A549 (cell line): ENCODE results near the gene DCLK3. TPM values are rescaled to one million over a fixed set of nuclear protein-coding genes. Genes with fewer than 3 reads are reported as not detected.

ENCODE experiments used
- ATAC-seq, 2 experiments: fragments of 200-7000 bp in 1 of 2; fragments of >200 bp in 1 of 2; cut with Nextera tagmentation in 1 of 2; cut with Tn5 transposase in 1 of 2; 3 replicates each; pipeline versions ENCODE4 v1.8.0 to v1.9.1; 2018 to 2020; ENCODE audit warnings: mild to moderate bottlenecking in 1 of 2, moderate library complexity in 1 of 2
- CTCF ChIA-PET: fragments of 300-600 bp; sonication (Branson Sonifier 250); formaldehyde crosslinking; extraction: SDS; loops from one replicate; lab custom pipeline; 2021; ENCODE audit warnings: antibody characterized with exemption, inconsistent platforms; lab: Yijun Ruan, JAX
- POLR2A ChIA-PET: fragments of 350-600 bp; formaldehyde crosslinking; extraction: SDS; loops from one replicate; lab custom pipeline; 2021; ENCODE audit warnings: antibody characterized with exemption, inconsistent platforms; lab: Yijun Ruan, JAX
- DNase-seq, 2 experiments: peaks; one replicate each; pipeline versions ENCODE4 v3.0.0 to v3.0.0-alpha.2; 2011 to 2016; ENCODE audit warnings: low read depth in 1 of 2, low spot score in 1 of 2
- FAIRE-seq: peaks from 2 replicates; lab custom pipeline; 2011; peaks lifted over from hg19 to GRCh38; lab: Jason Lieb, UNC
- H3K27ac ChIP-seq, 2 experiments: fragments of >200 bp; sonication (Bioruptor Twin); formaldehyde crosslinking; 3 replicates each; pipeline ENCODE4 v1.5.1; 2016 to 2017
- H3K4me1 ChIP-seq: fragments of >200 bp; sonication (Bioruptor Twin); formaldehyde crosslinking; 3 replicates; pipeline ENCODE4 v1.6.1; 2016
- H3K4me2 ChIP-seq: fragments of >200 bp; sonication (Bioruptor Twin); formaldehyde crosslinking; 3 replicates; pipeline ENCODE4 v1.6.1; 2016
- H3K4me3 ChIP-seq: fragments of >200 bp; sonication (Bioruptor Twin); formaldehyde crosslinking; 3 replicates; pipeline ENCODE4 v1.5.1; 2016
- H3K9me3 ChIP-seq: fragments of >200 bp; sonication (Bioruptor Twin); formaldehyde crosslinking; 3 replicates; pipeline ENCODE4 v1.6.1; 2016
- CEBPB ChIP-seq, 2 experiments: fragments of >200 bp in 1 of 2; sonication (Bioruptor Twin) in 1 of 2; formaldehyde crosslinking in 1 of 2; IDR thresholded peaks; 2 replicates each; pipeline ENCODE4 v1.6.1; 2012 to 2016
- CTCF ChIP-seq: fragments of >200 bp; sonication (Bioruptor Twin); formaldehyde crosslinking; IDR thresholded peaks from 3 replicates; pipeline ENCODE4 v1.5.1; 2016
- E2F6 ChIP-seq: IDR thresholded peaks from 2 replicates; pipeline ENCODE4 v1.6.1; 2012; ENCODE audit warnings: low read depth, borderline replicate concordance
- ESRRA ChIP-seq: fragments of 150-350 bp; IDR thresholded peaks from 2 replicates; pipeline ENCODE4 v1.6.1; 2014; ENCODE audit warnings: mild to moderate bottlenecking, low read length, borderline replicate concordance
- GATA3 ChIP-seq: IDR thresholded peaks from 2 replicates; pipeline ENCODE4 v1.6.1; 2012; ENCODE audit warnings: borderline replicate concordance
- HDAC2 ChIP-seq: fragments of 200-600 bp; sonication (generic); IDR thresholded peaks from 2 replicates; pipeline ENCODE4 v1.6.1; 2016
- HES2 ChIP-seq: fragments of >200 bp; sonication (Bioruptor Twin); formaldehyde crosslinking; IDR thresholded peaks from 2 replicates; pipeline ENCODE4 v1.6.1; 2016
- JUNB ChIP-seq: fragments of >200 bp; sonication (Bioruptor Twin); formaldehyde crosslinking; IDR thresholded peaks from 2 replicates; pipeline ENCODE4 v1.6.1; 2016
- MAFK ChIP-seq: fragments of 450-650 bp; IDR thresholded peaks from 2 replicates; pipeline ENCODE4 v1.6.1; 2014; ENCODE audit not compliant: partially characterized antibody
- NFE2L2 ChIP-seq: fragments of 150-350 bp; conservative IDR thresholded peaks from 2 replicates; pipeline ENCODE4 v1.6.1; 2014; ENCODE audit warnings: low read length
- NPAS2 ChIP-seq: fragments of 250-450 bp; sonication (Bioruptor Pico); IDR thresholded peaks from 2 replicates; pipeline ENCODE4 v1.8.0; 2022; ENCODE audit warnings: mild to moderate bottlenecking, moderate library complexity, borderline replicate concordance
- PHF8 ChIP-seq: fragments of 200-600 bp; sonication (generic); IDR thresholded peaks from 2 replicates; pipeline ENCODE4 v1.6.1; 2016; ENCODE audit warnings: low read depth, mild to moderate bottlenecking, antibody characterized with exemption, moderate library complexity, borderline replicate concordance
- POLR2AphosphoS2 ChIP-seq: conservative IDR thresholded peaks from 2 replicates; pipeline ENCODE4 v1.6.1; 2012; ENCODE audit warnings: low read length, improper control_type of control experiment, inconsistent platforms
- RAD21 ChIP-seq, 2 experiments: fragments of >200 bp in 1 of 2; sonication (Bioruptor Twin) in 1 of 2; formaldehyde crosslinking in 1 of 2; IDR thresholded peaks in 1 of 2; conservative IDR thresholded peaks in 1 of 2; 2 replicates in 1 of 2; 3 replicates in 1 of 2; pipeline ENCODE4 v1.6.1; 2012 to 2018; ENCODE audit warnings: inconsistent platforms in 1 of 2
- SMC3 ChIP-seq: fragments of >200 bp; sonication (Bioruptor Twin); formaldehyde crosslinking; IDR thresholded peaks from 3 replicates; pipeline ENCODE4 v1.6.1; 2018; ENCODE audit warnings: inconsistent platforms
- SREBF2 ChIP-seq: fragments of 450-650 bp; IDR thresholded peaks from 2 replicates; pipeline ENCODE4 v1.6.1; 2014; ENCODE audit warnings: mild to moderate bottlenecking, moderate library complexity
- TP53 ChIP-seq: fragments of 250-450 bp; sonication (Bioruptor Pico); IDR thresholded peaks from 2 replicates; pipeline ENCODE4 v1.5.0; 2021; ENCODE audit warnings: mild to moderate bottlenecking, moderate library complexity
- USF2 ChIP-seq: fragments of 450-650 bp; IDR thresholded peaks from 2 replicates; pipeline ENCODE4 v1.6.1; 2014; ENCODE audit warnings: antibody characterized with exemption
- ZC3H11A ChIP-seq: fragments of 450-650 bp; IDR thresholded peaks from 2 replicates; pipeline ENCODE4 v1.6.1; 2014; ENCODE audit warnings: antibody characterized with exemption, mild to moderate bottlenecking
- ZFP36 ChIP-seq: fragments of 450-650 bp; IDR thresholded peaks from 2 replicates; pipeline ENCODE4 v1.6.1; 2014; ENCODE audit warnings: borderline replicate concordance; ENCODE audit not compliant: partially characterized antibody
- ZSCAN20 ChIP-seq: fragments of 250-450 bp; sonication (Bioruptor Pico); IDR thresholded peaks from 2 replicates; pipeline ENCODE4 v1.8.0; 2022; ENCODE audit warnings: mild to moderate bottlenecking, moderate library complexity
- WGBS: methylation state at CpG from one replicate; pipeline ENCODE4 v1.1.6; 2017; ENCODE audit errors: missing lambda C conversion rate; 5-methylcytosine and 5-hydroxymethylcytosine counted together
- polyA plus RNA-seq, 4 experiments: library from polyadenylated mRNA; depleted of rRNA in 3 of 4; stranded (reverse); fragments of >200 nt; fragmentation: RNase III in 1 of 4; extraction: RNeasy Plus Mini Kit Qiagen cat#74134 plus additional on column Dnase treatment in 1 of 4; gene quantifications; 2 replicates in 3 of 4; 3 replicates in 1 of 4; pipeline ENCODE4 v1.2.3, GENCODE V29; 2011 to 2017

DCLK3 gene
- polyA plus RNA-seq, 2 of the 4 experiments (the other 2 are of a cell fraction), result not detected

GRCh38 chr3:36729204-36730056 lies 34.9 kb downstream of the DCLK3 start:
- Histone ChIP-seq H3K4me3 (no peak overlapping the region), H3K4me1 (no peaks in the 10 kb centered on the region)
- TF ChIP-seq SREBF2, result no peak
- no peak for TF ChIP-seq JUNB
- TF ChIP-seq RAD21 (conservative IDR thresholded peaks at IDR 0.05 in 1 of 2, IDR thresholded peaks at IDR 0.05 in 1 of 2), result peak; percentile 90 to 92
- no peak for TF ChIP-seq NFE2L2
- TF ChIP-seq SMC3, result peak; percentile 63
- peak; percentile 90 for TF ChIP-seq CTCF
- TF ChIP-seq, all 56 proteins: peak for 3
- no peaks in the 10 kb centered on the region; the same call in 2 of the 3 replicates for H3K9me3 ChIP-seq
- ChIA-PET POLR2A (interaction anchor here (0.5 kb wide), 1 partner anchor 175 kb away, joined by 3 read pairs; no protein-coding TSS in a partner anchor), CTCF (interaction anchor here (0.6 to 5.5 kb wide), 35 partner anchors 9 to 1285 kb away, joined by 3 to 54 read pairs (median 5); no protein-coding TSS in a partner anchor)
- H3K27ac ChIP-seq, result no peak overlapping the region
- ATAC-seq, result peak; percentile 80 to 91; a peak in 5 of 6 replicates
- DNase-seq, result peak; percentile 47 to 61
- H3K4me2 ChIP-seq, result no peak overlapping the region
- FAIRE-seq, result peak; percentile 94
- 26% methylated on average over 9 of the region's 9 CpGs for WGBS

GRCh38 chr3:36714343-36715086 lies 49.8 kb downstream of the DCLK3 start:
- CTCF ChIA-PET, result no interaction called here
- no peak for DNase-seq

More at GRCh38 chr3:36714343-36715086, 49.8 kb downstream of the DCLK3 start:
- WGBS, result 60% methylated on average over 4 of the region's 5 CpGs
- ATAC-seq (no peak), FAIRE-seq (no peak)
- TF ChIP-seq CEBPB (IDR thresholded peaks at IDR 0.05), result no peak
- no peak for TF ChIP-seq USF2
- no peak for TF ChIP-seq ZC3H11A
- no peak for TF ChIP-seq ZFP36
- TF ChIP-seq PHF8, result no peak
- TF ChIP-seq HDAC2, result no peak
- no peak for TF ChIP-seq GATA3
- TF ChIP-seq JUNB, result no peak
- no peak for TF ChIP-seq MAFK
- TF ChIP-seq TP53 (CRISPR knock-in tag), result no peak
- TF ChIP-seq NPAS2 (CRISPR knock-in tag), result no peak
- no peak for TF ChIP-seq ESRRA
- TF ChIP-seq HES2, result no peak
- no peak for TF ChIP-seq ZSCAN20 (CRISPR knock-in tag)
- no peak for TF ChIP-seq E2F6
- no peak for TF ChIP-seq POLR2AphosphoS2
- no peak overlapping the region for H3K27ac ChIP-seq
- no peaks in the 10 kb centered on the region for H3K9me3 ChIP-seq
- POLR2A ChIA-PET, result no interaction called here
- H3K4me1 ChIP-seq, result no peaks in the 10 kb centered on the region
- H3K4me3 ChIP-seq, result no peak overlapping the region
- no peak overlapping the region for H3K4me2 ChIP-seq
